SK-N-SH (cell line): ENCODE data around the gene CBLIF. TPM values are rescaled to one million over a fixed set of nuclear protein-coding genes. Genes with fewer than 3 reads are reported as not detected.

Experiments used
- CTCF ChIA-PET: fragments of 300-600, 350-600 bp; formaldehyde crosslinking; extraction: SDS; loops from one replicate; lab custom pipeline; 2021; lab: Yijun Ruan, JAX
- POLR2A ChIA-PET: fragments of 350-600 bp; sonication (Branson Sonifier 250); formaldehyde crosslinking; extraction: SDS; loops from one replicate; lab custom pipeline; 2020; ENCODE audit warnings: antibody characterized with exemption, inconsistent platforms; lab: Yijun Ruan, JAX
- DNase-seq: peaks from one replicate; pipeline ENCODE4 v3.0.0; 2012
- H2AFZ ChIP-seq: fragments of 200-600 bp; sonication (generic); 2 replicates; pipeline ENCODE4 v1.8.1; 2016; ENCODE audit warnings: antibody characterized with exemption, mild to moderate bottlenecking, low read depth
- H3F3A ChIP-seq: fragments of 200-600 bp; sonication (generic); replicated peaks from 2 replicates; pipeline ENCODE3; 2016; ENCODE audit warnings: antibody characterized with exemption, mild to moderate bottlenecking; ENCODE audit not compliant: insufficient read depth
- H3K27ac ChIP-seq, 2 experiments: fragments of 200-500 bp in 1 of 2; fragments of 200-600 bp in 1 of 2; sonication (Bioruptor generic) in 1 of 2; sonication (generic), shearing (Covaris generic) in 1 of 2; 2 replicates each; pipeline versions ENCODE4 v1.5.1 to v1.6.1; 2014 to 2016; ENCODE audit warnings: low read depth in 2 of 2, inconsistent platforms in 1 of 2, low read length in 1 of 2, mild to moderate bottlenecking in 1 of 2, mixed read lengths in 1 of 2
- H3K27me3 ChIP-seq: fragments of 200-600 bp; sonication (generic), shearing (Covaris generic); 2 replicates; pipeline ENCODE4 v1.6.1; 2016; ENCODE audit warnings: mixed run types; ENCODE audit not compliant: insufficient read depth
- H3K36me3 ChIP-seq, 2 experiments: fragments of 200-500 bp in 1 of 2; fragments of 200-600 bp in 1 of 2; sonication (Bioruptor generic) in 1 of 2; sonication (generic) in 1 of 2; replicated peaks in 1 of 2; 2 replicates each; pipeline versions ENCODE3 to v1.5.1; 2014 to 2016; ENCODE audit warnings: low read length in 1 of 2, mild to moderate bottlenecking in 1 of 2; ENCODE audit not compliant: insufficient read depth in 2 of 2, control insufficient read depth in 1 of 2
- H3K4me1 ChIP-seq, 2 experiments: fragments of 200-500 bp in 1 of 2; fragments of 200-600 bp in 1 of 2; sonication (Bioruptor generic) in 1 of 2; sonication (generic), shearing (Covaris generic) in 1 of 2; 2 replicates each; pipeline versions ENCODE4 v1.5.1 to v1.6.1; 2014 to 2016; ENCODE audit warnings: low read depth in 1 of 2, low read length in 1 of 2, mixed run types in 1 of 2; ENCODE audit not compliant: insufficient read depth in 2 of 2, control insufficient read depth in 1 of 2
- H3K4me2 ChIP-seq: fragments of 200-600 bp; sonication (generic), shearing (Covaris generic); 2 replicates; pipeline ENCODE4 v1.6.1; 2017; ENCODE audit warnings: mixed run types
- H3K4me3 ChIP-seq, 2 experiments: fragments of 200-500 bp in 1 of 2; fragments of 200-600 bp in 1 of 2; sonication (Bioruptor generic) in 1 of 2; sonication (generic), shearing (Covaris generic) in 1 of 2; 2 replicates each; pipeline versions ENCODE4 v1.5.1 to v1.8.1; 2014 to 2016; ENCODE audit warnings: low read depth in 2 of 2, inconsistent platforms in 1 of 2, low read length in 1 of 2, mild to moderate bottlenecking in 1 of 2, mixed read lengths in 1 of 2, moderate library complexity in 1 of 2
- H3K79me2 ChIP-seq: fragments of 200-600 bp; sonication (generic); 2 replicates; pipeline ENCODE4 v1.8.1; 2017; ENCODE audit warnings: mild to moderate bottlenecking; ENCODE audit not compliant: insufficient read depth
- H3K9ac ChIP-seq: fragments of 200-600 bp; sonication (generic); 2 replicates; pipeline ENCODE4 v1.6.1; 2017; ENCODE audit warnings: mixed run types
- H3K9me2 ChIP-seq: fragments of 200-600 bp; sonication (generic); 2 replicates; pipeline ENCODE4 v1.6.1; 2017; ENCODE audit warnings: mixed run types
- H3K9me3 ChIP-seq: fragments of 200-600 bp; sonication (generic); 2 replicates; pipeline ENCODE4 v1.6.1; 2017; ENCODE audit warnings: mixed run types, mild to moderate bottlenecking, moderate library complexity
- H4K20me1 ChIP-seq: fragments of 200-600 bp; sonication (generic); 2 replicates; pipeline ENCODE4 v1.6.1; 2017; ENCODE audit warnings: mild to moderate bottlenecking, mixed run types; ENCODE audit not compliant: insufficient read depth
- EP300 ChIP-seq, 2 experiments: IDR thresholded peaks; 2 replicates each; pipeline versions ENCODE4 v1.4.0 to v1.6.1; 2012; ENCODE audit warnings: borderline replicate concordance in 1 of 2, low read depth in 1 of 2, low read length in 1 of 2
- EZH2phosphoT487 ChIP-seq: fragments of 200-600 bp; sonication (generic); IDR thresholded peaks from 2 replicates; pipeline ENCODE4 v1.6.1; 2017; ENCODE audit warnings: low read depth, mixed run types, mild to moderate bottlenecking, antibody characterized with exemption, moderate library complexity, borderline replicate concordance
- GABPA ChIP-seq: IDR thresholded peaks from 2 replicates; pipeline ENCODE4 v1.4.0; 2012; ENCODE audit warnings: low read depth, mild to moderate bottlenecking
- NFIC ChIP-seq: IDR thresholded peaks from 2 replicates; pipeline ENCODE4 v1.4.0; 2012; ENCODE audit warnings: borderline replicate concordance
- NRF1 ChIP-seq: IDR thresholded peaks from 2 replicates; pipeline ENCODE4 v1.6.1; 2012; ENCODE audit warnings: low read depth, mild to moderate bottlenecking, low read length
- PBX3 ChIP-seq: IDR thresholded peaks from 2 replicates; pipeline ENCODE4; 2012
- RAD21 ChIP-seq: IDR thresholded peaks from 2 replicates; pipeline ENCODE4 v1.6.1; 2012; ENCODE audit warnings: mild to moderate bottlenecking, low read length
- RXRA ChIP-seq: IDR thresholded peaks from 2 replicates; pipeline ENCODE4 v1.4.0; 2012; ENCODE audit warnings: low read depth, mild to moderate bottlenecking, borderline replicate concordance
- SIN3A ChIP-seq: IDR thresholded peaks from 2 replicates; pipeline ENCODE4 v1.6.1; 2012; ENCODE audit warnings: low read depth, mild to moderate bottlenecking, low read length, moderate library complexity, borderline replicate concordance
- SMC3 ChIP-seq: IDR thresholded peaks from 2 replicates; pipeline ENCODE4 v1.6.1; 2012; ENCODE audit warnings: low read depth, low read length, improper control_type of control experiment
- TEAD4 ChIP-seq: IDR thresholded peaks from 2 replicates; pipeline ENCODE4 v1.4.0; 2012; ENCODE audit warnings: mild to moderate bottlenecking, borderline replicate concordance; ENCODE audit not compliant: insufficient read depth
- USF2 ChIP-seq: fragments of 150-350 bp; IDR thresholded peaks from 2 replicates; pipeline ENCODE4 v1.6.1; 2017; ENCODE audit warnings: antibody characterized with exemption, low read length, low read depth, borderline replicate concordance
- YY1 ChIP-seq: IDR thresholded peaks from 2 replicates; pipeline ENCODE4 v1.4.0; 2012; ENCODE audit warnings: low read depth, mild to moderate bottlenecking
- WGBS: methylation state at CpG from one replicate; pipeline ENCODE4 v1.1.6; 2017; ENCODE audit warnings: low lambda C conversion rate; 5-methylcytosine and 5-hydroxymethylcytosine counted together
- polyA plus RNA-seq, 3 experiments: library from polyadenylated mRNA; depleted of rRNA; stranded (reverse); fragments of >200 nt; gene quantifications; 2 replicates each; pipeline ENCODE4 v1.2.3, GENCODE V29; 2012
- TF ChIP-seq, protein P1 (sequence below): IDR thresholded peaks from 2 replicates; pipeline ENCODE4 v1.4.0; 2012; ENCODE audit warnings: low read depth, borderline replicate concordance
- TF ChIP-seq, protein P2 (sequence below): IDR thresholded peaks from 2 replicates; pipeline ENCODE4 v1.4.0; 2012; ENCODE audit warnings: low read depth, borderline replicate concordance
- TF ChIP-seq, protein P3 (sequence below): fragments of 150-350 bp; IDR thresholded peaks from 2 replicates; pipeline ENCODE4 v1.6.1; 2016; ENCODE audit warnings: mild to moderate bottlenecking, low read depth, low read length
- TF ChIP-seq, protein P4 (sequence below): IDR thresholded peaks from 2 replicates; pipeline ENCODE4 v1.4.0; 2012; ENCODE audit warnings: low read depth

Gene CBLIF
- polyA plus RNA-seq, 1 of the 3 experiments (the other 2 are of a cell fraction): not detected

GRCh38 chr11:59883597-59883996 is 38.3 kb upstream of the CBLIF start:
- Histone ChIP-seq H3K27me3 (0 out of 2 replicates have a peak, but pooled peaks cover 6% of the 10 kb centered on the region), H3K36me3 (no peaks in the 10 kb centered on the region), H3K9ac (no peak overlapping the region), H3K79me2 (no peaks in the 10 kb centered on the region), H3K9me3 (no peaks in the 10 kb centered on the region), H3K9me2 (no peaks in the 10 kb centered on the region), H3K27ac (no peak overlapping the region), H3K4me1 (peaks cover 0 to 2% of the 10 kb centered on the region in 2 experiments; a peak in 1 of 4 replicates), H4K20me1 (no peaks in the 10 kb centered on the region), H3F3A (no peaks in the 10 kb centered on the region), H2AFZ (no peak overlapping the region), H3K4me2 (no peak overlapping the region), H3K4me3 (no peak overlapping the region)
- TF ChIP-seq YY1: no peak
- TF ChIP-seq NFIC: no peak
- no peak for TF ChIP-seq USF2
- TF ChIP-seq, protein P1, sequence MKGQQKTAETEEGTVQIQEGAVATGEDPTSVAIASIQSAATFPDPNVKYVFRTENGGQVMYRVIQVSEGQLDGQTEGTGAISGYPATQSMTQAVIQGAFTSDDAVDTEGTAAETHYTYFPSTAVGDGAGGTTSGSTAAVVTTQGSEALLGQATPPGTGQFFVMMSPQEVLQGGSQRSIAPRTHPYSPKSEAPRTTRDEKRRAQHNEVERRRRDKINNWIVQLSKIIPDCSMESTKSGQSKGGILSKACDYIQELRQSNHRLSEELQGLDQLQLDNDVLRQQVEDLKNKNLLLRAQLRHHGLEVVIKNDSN: no peak
- TF ChIP-seq, protein P2, sequence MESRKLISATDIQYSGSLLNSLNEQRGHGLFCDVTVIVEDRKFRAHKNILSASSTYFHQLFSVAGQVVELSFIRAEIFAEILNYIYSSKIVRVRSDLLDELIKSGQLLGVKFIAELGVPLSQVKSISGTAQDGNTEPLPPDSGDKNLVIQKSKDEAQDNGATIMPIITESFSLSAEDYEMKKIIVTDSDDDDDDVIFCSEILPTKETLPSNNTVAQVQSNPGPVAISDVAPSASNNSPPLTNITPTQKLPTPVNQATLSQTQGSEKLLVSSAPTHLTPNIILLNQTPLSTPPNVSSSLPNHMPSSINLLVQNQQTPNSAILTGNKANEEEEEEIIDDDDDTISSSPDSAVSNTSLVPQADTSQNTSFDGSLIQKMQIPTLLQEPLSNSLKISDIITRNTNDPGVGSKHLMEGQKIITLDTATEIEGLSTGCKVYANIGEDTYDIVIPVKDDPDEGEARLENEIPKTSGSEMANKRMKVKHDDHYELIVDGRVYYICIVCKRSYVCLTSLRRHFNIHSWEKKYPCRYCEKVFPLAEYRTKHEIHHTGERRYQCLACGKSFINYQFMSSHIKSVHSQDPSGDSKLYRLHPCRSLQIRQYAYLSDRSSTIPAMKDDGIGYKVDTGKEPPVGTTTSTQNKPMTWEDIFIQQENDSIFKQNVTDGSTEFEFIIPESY: no peak
- TF ChIP-seq, protein P3, sequence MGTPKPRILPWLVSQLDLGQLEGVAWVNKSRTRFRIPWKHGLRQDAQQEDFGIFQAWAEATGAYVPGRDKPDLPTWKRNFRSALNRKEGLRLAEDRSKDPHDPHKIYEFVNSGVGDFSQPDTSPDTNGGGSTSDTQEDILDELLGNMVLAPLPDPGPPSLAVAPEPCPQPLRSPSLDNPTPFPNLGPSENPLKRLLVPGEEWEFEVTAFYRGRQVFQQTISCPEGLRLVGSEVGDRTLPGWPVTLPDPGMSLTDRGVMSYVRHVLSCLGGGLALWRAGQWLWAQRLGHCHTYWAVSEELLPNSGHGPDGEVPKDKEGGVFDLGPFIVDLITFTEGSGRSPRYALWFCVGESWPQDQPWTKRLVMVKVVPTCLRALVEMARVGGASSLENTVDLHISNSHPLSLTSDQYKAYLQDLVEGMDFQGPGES: no peak
- no peak for TF ChIP-seq SMC3
- no peak for TF ChIP-seq EZH2phosphoT487
- no peak for TF ChIP-seq EP300 (IDR thresholded peaks at IDR 0.05; ENCODE audit: borderline replicate concordance in 1 of 2, low read depth in 1 of 2, low read length in 1 of 2)
- TF ChIP-seq RAD21: no peak
- TF ChIP-seq, protein P4, sequence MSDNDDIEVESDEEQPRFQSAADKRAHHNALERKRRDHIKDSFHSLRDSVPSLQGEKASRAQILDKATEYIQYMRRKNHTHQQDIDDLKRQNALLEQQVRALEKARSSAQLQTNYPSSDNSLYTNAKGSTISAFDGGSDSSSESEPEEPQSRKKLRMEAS: no peak
- TF ChIP-seq TEAD4: no peak
- no peak for TF ChIP-seq GABPA
- TF ChIP-seq NRF1: no peak
- no peak for TF ChIP-seq RXRA
- TF ChIP-seq PBX3: no peak
- TF ChIP-seq SIN3A: no peak
- no peak for DNase-seq
- CTCF ChIA-PET: interaction anchor here (0.9 kb wide), 1 partner anchor 86 kb away, joined by 3 read pairs; no protein-coding TSS in a partner anchor
- WGBS: 10% methylated on average over 1 of the region's 1 CpG
- POLR2A ChIA-PET: no interaction called here
